Natural killer cell treated with Interleukin-12 subunit alpha and Interleukin-12 subunit beta and Interleukin-15 and Interleukin-18, amount 100 ng/mL, for 72 hours (primary cell): ENCODE results near the gene BAZ1A. TPM values are rescaled to one million over a fixed set of nuclear protein-coding genes. Genes with fewer than 3 reads are reported as not detected.

Source experiments
- ATAC-seq, 2 donors: fragments of 150-1000 bp; cut with Tn5 transposase in 1 of 2; sonication (Bioruptor Pico), chemical (Tn5 transposase) in 1 of 2; 2 replicates each; pipeline ENCODE4 v1.10.0; 2021
- DNase-seq: peaks from one replicate; pipeline ENCODE4 v3.0.0; 2022; ENCODE audit warnings: low spot score
- H3K27ac Mint-ChIP-seq, 2 donors: 1 replicate in 1 of 2; 2 replicates in 1 of 2; pipeline ENCODE4 v1.8.0; 2022; ENCODE audit warnings: mixed read lengths in 2 of 2, mild to moderate bottlenecking in 1 of 2, moderate library complexity in 1 of 2
- H3K27me3 Mint-ChIP-seq, 2 donors: 1 replicate in 1 of 2; 2 replicates in 1 of 2; pipeline ENCODE4 v1.8.0; 2022; ENCODE audit warnings: mixed read lengths in 2 of 2
- H3K36me3 Mint-ChIP-seq: one replicate; pipeline ENCODE4 v1.8.0; 2022; ENCODE audit warnings: mixed read lengths
- H3K4me1 Mint-ChIP-seq, 2 donors: 1 replicate in 1 of 2; 2 replicates in 1 of 2; pipeline ENCODE4 v1.8.0; 2022; ENCODE audit warnings: low read depth in 2 of 2, mixed read lengths in 2 of 2, mild to moderate bottlenecking in 1 of 2
- H3K4me3 Mint-ChIP-seq: one replicate; pipeline ENCODE4 v1.8.0; 2022; ENCODE audit warnings: mixed read lengths
- H3K9me3 Mint-ChIP-seq: 2 replicates; pipeline ENCODE4 v1.8.0; 2022; ENCODE audit warnings: mixed read lengths
- total RNA-seq, 2 donors: library from RNA; stranded (reverse); gene quantifications; one replicate each; pipeline ENCODE4 v1.2.3, GENCODE V29; 2022

Gene BAZ1A
- total RNA-seq, 2 donors from 2014 or later = 88.3 to 93.6 TPM

- DNase-seq (peak; percentile 95), ATAC-seq (peak; percentile 86 to 90)
- H3K27ac Mint-ChIP-seq = peak overlapping the region; percentile 92 to 96
- H3K27me3 Mint-ChIP-seq = no peaks in the 10 kb centered on the region
- H3K4me1 Mint-ChIP-seq = peaks cover 32 to 33% of the 10 kb centered on the region in 2 donors
- peak overlapping the region; percentile 92 for H3K4me3 Mint-ChIP-seq
- no peaks in the 10 kb centered on the region for H3K36me3 Mint-ChIP-seq
- no peaks in the 10 kb centered on the region for H3K9me3 Mint-ChIP-seq
Observed at GRCh38 chr14:34873589-34874385, 1.4 kb downstream of the BAZ1A start.

GRCh38 chr14:34872822-34873588 lies 2.2 kb downstream of the BAZ1A start:
- DNase-seq = peak; percentile 60
- peak overlapping the region; percentile 92 for H3K4me3 Mint-ChIP-seq
- no peaks in the 10 kb centered on the region for H3K36me3 Mint-ChIP-seq
- H3K4me1 Mint-ChIP-seq = peaks cover 38% of the 10 kb centered on the region in 2 donors
- no peak for ATAC-seq
- H3K27me3 Mint-ChIP-seq = no peaks in the 10 kb centered on the region
- H3K27ac Mint-ChIP-seq = peak overlapping the region; percentile 92 to 96
- no peaks in the 10 kb centered on the region for H3K9me3 Mint-ChIP-seq

GRCh38 chr14:34867199-34867598 lies 8.0 kb downstream of the BAZ1A start:
- Mint-ChIP-seq H3K36me3 (no peaks in the 10 kb centered on the region), H3K27me3 (no peaks in the 10 kb centered on the region), H3K4me3 (no peak overlapping the region), H3K4me1 (peaks cover 39 to 44% of the 10 kb centered on the region in 2 donors), H3K27ac (peak overlapping the region in 1 of 2 donors; percentile 15), H3K9me3 (no peaks in the 10 kb centered on the region)
- DNase-seq = no peak
- ATAC-seq = no peak

GRCh38 chr14:34865889-34866574 lies 9.1 kb downstream of the BAZ1A start:
- peaks cover 8% of the 10 kb centered on the region for H3K36me3 Mint-ChIP-seq
- H3K27me3 Mint-ChIP-seq = no peaks in the 10 kb centered on the region
- H3K4me1 Mint-ChIP-seq = peaks cover 29 to 38% of the 10 kb centered on the region in 2 donors
- ATAC-seq (no peak), DNase-seq (no peak)
- no peak overlapping the region for H3K4me3 Mint-ChIP-seq
- peak overlapping the region in 1 of 2 donors; percentile 32 for H3K27ac Mint-ChIP-seq
- H3K9me3 Mint-ChIP-seq = no peaks in the 10 kb centered on the region

- ATAC-seq = no peak
- no peak overlapping the region for H3K4me3 Mint-ChIP-seq
- H3K36me3 Mint-ChIP-seq = peaks cover 14% of the 10 kb centered on the region
- no peak for DNase-seq
- H3K27ac Mint-ChIP-seq = no peak overlapping the region
- no peaks in the 10 kb centered on the region for H3K9me3 Mint-ChIP-seq
- no peaks in the 10 kb centered on the region for H3K27me3 Mint-ChIP-seq
- H3K4me1 Mint-ChIP-seq = peaks cover 19 to 29% of the 10 kb centered on the region in 2 donors
Observed at GRCh38 chr14:34863844-34864243, 11.3 kb downstream of the BAZ1A start.

GRCh38 chr14:34858765-34859164 lies 16.4 kb downstream of the BAZ1A start:
- H3K4me1 Mint-ChIP-seq = peaks cover 28 to 31% of the 10 kb centered on the region in 2 donors
- peak overlapping the region in 1 of 2 donors; percentile 69 for H3K27ac Mint-ChIP-seq
- ATAC-seq (no peak), DNase-seq (no peak)
- peaks cover 23% of the 10 kb centered on the region for H3K36me3 Mint-ChIP-seq
- no peak overlapping the region for H3K4me3 Mint-ChIP-seq
- no peaks in the 10 kb centered on the region for H3K27me3 Mint-ChIP-seq
- no peaks in the 10 kb centered on the region for H3K9me3 Mint-ChIP-seq

- H3K9me3 Mint-ChIP-seq = no peaks in the 10 kb centered on the region
- DNase-seq (peak; percentile 75), ATAC-seq (peak; percentile 77 to 91)
- no peaks in the 10 kb centered on the region for H3K27me3 Mint-ChIP-seq
- H3K36me3 Mint-ChIP-seq = peaks cover 32% of the 10 kb centered on the region
- peak overlapping the region; percentile 91 to 94 for H3K27ac Mint-ChIP-seq
- H3K4me3 Mint-ChIP-seq = peak overlapping the region; percentile 88
- H3K4me1 Mint-ChIP-seq = peaks cover 28 to 34% of the 10 kb centered on the region in 2 donors
Observed at GRCh38 chr14:34857689-34858449, 17.3 kb downstream of the BAZ1A start.

- H3K9me3 Mint-ChIP-seq = no peaks in the 10 kb centered on the region
- peaks cover 19% of the 10 kb centered on the region for H3K36me3 Mint-ChIP-seq
- no peaks in the 10 kb centered on the region for H3K27me3 Mint-ChIP-seq
- ATAC-seq = no peak
- H3K27ac Mint-ChIP-seq = peak overlapping the region; percentile 24 to 68
- DNase-seq = no peak
- H3K4me3 Mint-ChIP-seq = no peak overlapping the region
- peaks cover 27 to 37% of the 10 kb centered on the region in 2 donors for H3K4me1 Mint-ChIP-seq
Observed at GRCh38 chr14:34853041-34853440, 22.1 kb downstream of the BAZ1A start.

- ATAC-seq (no peak), DNase-seq (no peak)
- no peaks in the 10 kb centered on the region for H3K27me3 Mint-ChIP-seq
- no peaks in the 10 kb centered on the region for H3K9me3 Mint-ChIP-seq
- no peak overlapping the region for H3K27ac Mint-ChIP-seq
- no peak overlapping the region for H3K4me3 Mint-ChIP-seq
- H3K4me1 Mint-ChIP-seq = peaks cover 14 to 22% of the 10 kb centered on the region in 2 donors
- H3K36me3 Mint-ChIP-seq = peaks cover 10% of the 10 kb centered on the region
Observed at GRCh38 chr14:34851395-34851794, 23.8 kb downstream of the BAZ1A start.

- peaks cover 4% of the 10 kb centered on the region for H3K36me3 Mint-ChIP-seq
- ATAC-seq = no peak
- no peaks in the 10 kb centered on the region for H3K9me3 Mint-ChIP-seq
Observed at GRCh38 chr14:34845869-34846268, 29.3 kb downstream of the BAZ1A start.

GRCh38 chr14:34843011-34843554 lies 32.1 kb downstream of the BAZ1A start:
- DNase-seq (no peak), ATAC-seq (peak; percentile 88 to 98)
- Mint-ChIP-seq H3K36me3 (peaks cover 4% of the 10 kb centered on the region), H3K27me3 (no peaks in the 10 kb centered on the region), H3K9me3 (no peaks in the 10 kb centered on the region), H3K4me3 (peak overlapping the region; percentile 60), H3K4me1 (peaks cover 14 to 21% of the 10 kb centered on the region in 2 donors), H3K27ac (peak overlapping the region; percentile 63 to 76)

More at GRCh38 chr14:34845869-34846268, 29.3 kb downstream of the BAZ1A start:
- no peaks in the 10 kb centered on the region for H3K27me3 Mint-ChIP-seq
- no peak overlapping the region for H3K27ac Mint-ChIP-seq
- no peak for DNase-seq
- H3K4me3 Mint-ChIP-seq = no peak overlapping the region
- H3K4me1 Mint-ChIP-seq = peaks cover 21% of the 10 kb centered on the region in 2 donors

- DNase-seq = no peak
- no peaks in the 10 kb centered on the region for H3K9me3 Mint-ChIP-seq
- H3K27ac Mint-ChIP-seq = no peak overlapping the region
- H3K27me3 Mint-ChIP-seq = no peaks in the 10 kb centered on the region
- H3K4me1 Mint-ChIP-seq = peaks cover 31% of the 10 kb centered on the region in 2 donors
- no peak overlapping the region for H3K4me3 Mint-ChIP-seq
- peaks cover 4% of the 10 kb centered on the region for H3K36me3 Mint-ChIP-seq
- no peak for ATAC-seq
Observed at GRCh38 chr14:34837801-34838322, 37.3 kb downstream of the BAZ1A start.
